HepG2 (cell line): ENCODE results near the gene ARFIP1. TPM values are rescaled to one million over a fixed set of nuclear protein-coding genes. Genes with fewer than 3 reads are reported as not detected.

Experiments
- ATAD3A ChIP-seq: sonication (generic); formaldehyde crosslinking; IDR thresholded peaks from 2 replicates; pipeline ENCODE4 v1.4.0; 2020; ENCODE audit warnings: missing genetic modification reagents
- CREM ChIP-seq, 2 experiments: sonication (generic) in 1 of 2; formaldehyde crosslinking in 1 of 2; IDR thresholded peaks; 2 replicates each; pipeline versions ENCODE4 v1.4.0 to v1.6.1; 2016 to 2020; ENCODE audit warnings: antibody characterized with exemption in 1 of 2, mild to moderate bottlenecking in 1 of 2, missing genetic modification reagents in 1 of 2
- KLF6 ChIP-seq: IDR thresholded peaks from 2 replicates; pipeline ENCODE4 v1.8.0; 2016; ENCODE audit warnings: missing biosample characterization, missing genetic modification reagents
- MTA1 ChIP-seq: sonication (generic); formaldehyde crosslinking; IDR thresholded peaks from 2 replicates; pipeline ENCODE4 v1.4.0; 2020; ENCODE audit warnings: missing genetic modification reagents, mild to moderate bottlenecking, borderline replicate concordance
- SP5 ChIP-seq: IDR thresholded peaks from 2 replicates; pipeline ENCODE4 v1.6.1; 2016; ENCODE audit warnings: low read depth, borderline replicate concordance
- ZFX ChIP-seq: sonication (generic); formaldehyde crosslinking; IDR thresholded peaks from 2 replicates; pipeline ENCODE4 v1.4.0; 2020; ENCODE audit warnings: mild to moderate bottlenecking, low read depth, missing genetic modification reagents, moderate library complexity
- ZNF251 ChIP-seq: sonication (generic); formaldehyde crosslinking; IDR thresholded peaks from 2 replicates; pipeline ENCODE4 v1.9.0; 2021; ENCODE audit warnings: mild to moderate bottlenecking, missing genetic modification reagents
- ZNF75D ChIP-seq: sonication (generic); formaldehyde crosslinking; IDR thresholded peaks from 2 replicates; pipeline ENCODE4 v1.8.1; 2023; ENCODE audit warnings: missing genetic modification reagents, mild to moderate bottlenecking, borderline replicate concordance
- polyA plus RNA-seq, 8 experiments: library from polyadenylated mRNA; depleted of rRNA in 3 of 8; stranded (reverse) in 7 of 8; unstranded in 1 of 8; fragments of >200 nt; fragmentation: Illumina TruSeq in 4 of 8; extraction: Trizol in 4 of 8; gene quantifications; 2 replicates each; pipeline versions ENCODE4 v1.2.1 to v1.2.3, GENCODE V29; 2011 to 2016; ENCODE audit warnings: low read depth in 4 of 8, missing spikeins in 1 of 8, mixed read lengths in 1 of 8; ENCODE audit not compliant: insufficient read depth in 1 of 8
- total RNA-seq, 5 experiments: library from RNA; depleted of rRNA; stranded (reverse); fragments of >200 nt; fragmentation: Illumina TruSeq; extraction: Trizol; gene quantifications; 2 replicates each; pipeline ENCODE4 v1.2.3, GENCODE V29; 2016; ENCODE audit warnings: low read depth in 1 of 5
- TF ChIP-seq, protein P1 (sequence below): sonication (generic); formaldehyde crosslinking; IDR thresholded peaks from 2 replicates; pipeline ENCODE4 v1.4.0; 2020; ENCODE audit warnings: mild to moderate bottlenecking, missing genetic modification reagents, borderline replicate concordance
- TF ChIP-seq, protein P2 (sequence below): sonication (generic); formaldehyde crosslinking; IDR thresholded peaks from 2 replicates; pipeline ENCODE4 v1.4.0; 2020; ENCODE audit warnings: missing genetic modification reagents
- TF ChIP-seq, protein P3 (sequence below): sonication (generic); formaldehyde crosslinking; IDR thresholded peaks from 2 replicates; pipeline ENCODE4 v1.4.0; 2020; ENCODE audit warnings: mild to moderate bottlenecking, missing genetic modification reagents
- TF ChIP-seq, protein P4 (sequence below): sonication (generic); formaldehyde crosslinking; IDR thresholded peaks from 2 replicates; pipeline ENCODE4 v1.5.1; 2020; ENCODE audit warnings: missing genetic modification reagents, mild to moderate bottlenecking, borderline replicate concordance

Gene ARFIP1
- total and polyA plus RNA-seq, 2 of the 13 experiments (the other 11 are each of a cell fraction or from before 2014, with no cell fraction given): 9.9 to 27.7 TPM

DNA sequence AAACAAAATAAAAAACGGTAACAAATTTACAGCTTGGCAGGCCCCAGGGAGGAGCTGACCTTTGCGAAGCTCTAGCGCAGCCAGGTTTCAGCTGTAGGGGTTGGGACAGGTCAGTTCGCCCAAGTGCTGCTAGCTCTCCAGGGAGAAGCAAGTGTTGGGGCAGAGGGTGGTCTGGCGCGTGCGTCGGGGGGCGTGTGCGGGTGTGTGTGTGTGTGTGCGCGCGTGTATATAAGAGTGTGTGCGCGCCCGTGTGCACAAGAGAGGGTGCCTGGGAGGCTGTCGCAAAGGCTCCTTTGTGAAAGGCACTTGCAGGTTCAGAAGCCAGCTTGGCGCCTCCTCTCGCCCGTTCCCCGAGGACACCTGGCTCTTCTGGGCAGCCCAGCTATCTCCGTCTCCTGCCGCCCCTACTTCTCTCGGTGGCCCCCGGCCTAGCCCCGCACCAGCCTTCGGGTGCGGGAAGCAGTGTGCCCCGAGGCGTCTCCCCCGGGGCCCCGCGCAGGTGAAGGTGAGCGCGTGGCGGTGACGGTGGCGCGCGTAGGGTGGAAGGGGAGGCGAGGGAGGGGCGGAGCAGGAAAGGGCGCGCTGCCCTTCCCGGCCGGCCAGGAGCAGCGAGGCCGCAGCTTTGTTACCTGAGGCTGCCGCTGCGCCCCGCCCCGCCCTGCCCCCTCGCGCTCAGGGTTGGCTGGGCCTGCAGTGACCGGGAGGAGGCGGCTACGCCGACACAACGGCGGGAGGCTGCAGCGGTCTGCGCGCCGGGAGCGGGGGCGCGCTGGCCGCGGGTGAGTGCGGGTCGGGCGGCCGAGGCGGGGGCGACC is 156.1 kb downstream of the ARFIP1 start, which contains the start of gene FHDC1 (continued):
- TF ChIP-seq, protein P1, sequence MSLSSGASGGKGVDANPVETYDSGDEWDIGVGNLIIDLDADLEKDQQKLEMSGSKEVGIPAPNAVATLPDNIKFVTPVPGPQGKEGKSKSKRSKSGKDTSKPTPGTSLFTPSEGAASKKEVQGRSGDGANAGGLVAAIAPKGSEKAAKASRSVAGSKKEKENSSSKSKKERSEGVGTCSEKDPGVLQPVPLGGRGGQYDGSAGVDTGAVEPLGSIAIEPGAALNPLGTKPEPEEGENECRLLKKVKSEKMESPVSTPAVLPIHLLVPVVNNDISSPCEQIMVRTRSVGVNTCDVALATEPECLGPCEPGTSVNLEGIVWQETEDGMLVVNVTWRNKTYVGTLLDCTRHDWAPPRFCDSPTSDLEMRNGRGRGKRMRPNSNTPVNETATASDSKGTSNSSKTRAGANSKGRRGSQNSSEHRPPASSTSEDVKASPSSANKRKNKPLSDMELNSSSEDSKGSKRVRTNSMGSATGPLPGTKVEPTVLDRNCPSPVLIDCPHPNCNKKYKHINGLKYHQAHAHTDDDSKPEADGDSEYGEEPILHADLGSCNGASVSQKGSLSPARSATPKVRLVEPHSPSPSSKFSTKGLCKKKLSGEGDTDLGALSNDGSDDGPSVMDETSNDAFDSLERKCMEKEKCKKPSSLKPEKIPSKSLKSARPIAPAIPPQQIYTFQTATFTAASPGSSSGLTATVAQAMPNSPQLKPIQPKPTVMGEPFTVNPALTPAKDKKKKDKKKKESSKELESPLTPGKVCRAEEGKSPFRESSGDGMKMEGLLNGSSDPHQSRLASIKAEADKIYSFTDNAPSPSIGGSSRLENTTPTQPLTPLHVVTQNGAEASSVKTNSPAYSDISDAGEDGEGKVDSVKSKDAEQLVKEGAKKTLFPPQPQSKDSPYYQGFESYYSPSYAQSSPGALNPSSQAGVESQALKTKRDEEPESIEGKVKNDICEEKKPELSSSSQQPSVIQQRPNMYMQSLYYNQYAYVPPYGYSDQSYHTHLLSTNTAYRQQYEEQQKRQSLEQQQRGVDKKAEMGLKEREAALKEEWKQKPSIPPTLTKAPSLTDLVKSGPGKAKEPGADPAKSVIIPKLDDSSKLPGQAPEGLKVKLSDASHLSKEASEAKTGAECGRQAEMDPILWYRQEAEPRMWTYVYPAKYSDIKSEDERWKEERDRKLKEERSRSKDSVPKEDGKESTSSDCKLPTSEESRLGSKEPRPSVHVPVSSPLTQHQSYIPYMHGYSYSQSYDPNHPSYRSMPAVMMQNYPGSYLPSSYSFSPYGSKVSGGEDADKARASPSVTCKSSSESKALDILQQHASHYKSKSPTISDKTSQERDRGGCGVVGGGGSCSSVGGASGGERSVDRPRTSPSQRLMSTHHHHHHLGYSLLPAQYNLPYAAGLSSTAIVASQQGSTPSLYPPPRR (CRISPR knock-in tag): no peak
- TF ChIP-seq ZFX (CRISPR knock-in tag) (peak; percentile 50; the same call in 1 of the 2 replicates), KLF6 (CRISPR knock-in tag) (no peak), ATAD3A (no peak), ZNF251 (CRISPR knock-in tag) (no peak), ZNF75D (CRISPR knock-in tag) (no peak), MTA1 (CRISPR knock-in tag) (0 out of 2 replicates have a peak, but pooled peaks have one; percentile 59), CREM (IDR thresholded peaks at IDR 0.05) (no peak), CREM (CRISPR knock-in tag; IDR thresholded peaks at IDR 0.05) (no peak), SP5 (CRISPR knock-in tag) (peak; percentile 44; the same call in 1 of the 2 replicates)
- TF ChIP-seq, protein P2, sequence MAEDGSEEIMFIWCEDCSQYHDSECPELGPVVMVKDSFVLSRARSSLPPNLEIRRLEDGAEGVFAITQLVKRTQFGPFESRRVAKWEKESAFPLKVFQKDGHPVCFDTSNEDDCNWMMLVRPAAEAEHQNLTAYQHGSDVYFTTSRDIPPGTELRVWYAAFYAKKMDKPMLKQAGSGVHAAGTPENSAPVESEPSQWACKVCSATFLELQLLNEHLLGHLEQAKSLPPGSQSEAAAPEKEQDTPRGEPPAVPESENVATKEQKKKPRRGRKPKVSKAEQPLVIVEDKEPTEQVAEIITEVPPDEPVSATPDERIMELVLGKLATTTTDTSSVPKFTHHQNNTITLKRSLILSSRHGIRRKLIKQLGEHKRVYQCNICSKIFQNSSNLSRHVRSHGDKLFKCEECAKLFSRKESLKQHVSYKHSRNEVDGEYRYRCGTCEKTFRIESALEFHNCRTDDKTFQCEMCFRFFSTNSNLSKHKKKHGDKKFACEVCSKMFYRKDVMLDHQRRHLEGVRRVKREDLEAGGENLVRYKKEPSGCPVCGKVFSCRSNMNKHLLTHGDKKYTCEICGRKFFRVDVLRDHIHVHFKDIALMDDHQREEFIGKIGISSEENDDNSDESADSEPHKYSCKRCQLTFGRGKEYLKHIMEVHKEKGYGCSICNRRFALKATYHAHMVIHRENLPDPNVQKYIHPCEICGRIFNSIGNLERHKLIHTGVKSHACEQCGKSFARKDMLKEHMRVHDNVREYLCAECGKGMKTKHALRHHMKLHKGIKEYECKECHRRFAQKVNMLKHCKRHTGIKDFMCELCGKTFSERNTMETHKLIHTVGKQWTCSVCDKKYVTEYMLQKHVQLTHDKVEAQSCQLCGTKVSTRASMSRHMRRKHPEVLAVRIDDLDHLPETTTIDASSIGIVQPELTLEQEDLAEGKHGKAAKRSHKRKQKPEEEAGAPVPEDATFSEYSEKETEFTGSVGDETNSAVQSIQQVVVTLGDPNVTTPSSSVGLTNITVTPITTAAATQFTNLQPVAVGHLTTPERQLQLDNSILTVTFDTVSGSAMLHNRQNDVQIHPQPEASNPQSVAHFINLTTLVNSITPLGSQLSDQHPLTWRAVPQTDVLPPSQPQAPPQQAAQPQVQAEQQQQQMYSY: no peak
- TF ChIP-seq, protein P3, sequence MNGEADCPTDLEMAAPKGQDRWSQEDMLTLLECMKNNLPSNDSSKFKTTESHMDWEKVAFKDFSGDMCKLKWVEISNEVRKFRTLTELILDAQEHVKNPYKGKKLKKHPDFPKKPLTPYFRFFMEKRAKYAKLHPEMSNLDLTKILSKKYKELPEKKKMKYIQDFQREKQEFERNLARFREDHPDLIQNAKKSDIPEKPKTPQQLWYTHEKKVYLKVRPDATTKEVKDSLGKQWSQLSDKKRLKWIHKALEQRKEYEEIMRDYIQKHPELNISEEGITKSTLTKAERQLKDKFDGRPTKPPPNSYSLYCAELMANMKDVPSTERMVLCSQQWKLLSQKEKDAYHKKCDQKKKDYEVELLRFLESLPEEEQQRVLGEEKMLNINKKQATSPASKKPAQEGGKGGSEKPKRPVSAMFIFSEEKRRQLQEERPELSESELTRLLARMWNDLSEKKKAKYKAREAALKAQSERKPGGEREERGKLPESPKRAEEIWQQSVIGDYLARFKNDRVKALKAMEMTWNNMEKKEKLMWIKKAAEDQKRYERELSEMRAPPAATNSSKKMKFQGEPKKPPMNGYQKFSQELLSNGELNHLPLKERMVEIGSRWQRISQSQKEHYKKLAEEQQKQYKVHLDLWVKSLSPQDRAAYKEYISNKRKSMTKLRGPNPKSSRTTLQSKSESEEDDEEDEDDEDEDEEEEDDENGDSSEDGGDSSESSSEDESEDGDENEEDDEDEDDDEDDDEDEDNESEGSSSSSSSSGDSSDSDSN (CRISPR knock-in tag): peak; percentile 23; the same call in 1 of the 2 replicates
- TF ChIP-seq, protein P4, sequence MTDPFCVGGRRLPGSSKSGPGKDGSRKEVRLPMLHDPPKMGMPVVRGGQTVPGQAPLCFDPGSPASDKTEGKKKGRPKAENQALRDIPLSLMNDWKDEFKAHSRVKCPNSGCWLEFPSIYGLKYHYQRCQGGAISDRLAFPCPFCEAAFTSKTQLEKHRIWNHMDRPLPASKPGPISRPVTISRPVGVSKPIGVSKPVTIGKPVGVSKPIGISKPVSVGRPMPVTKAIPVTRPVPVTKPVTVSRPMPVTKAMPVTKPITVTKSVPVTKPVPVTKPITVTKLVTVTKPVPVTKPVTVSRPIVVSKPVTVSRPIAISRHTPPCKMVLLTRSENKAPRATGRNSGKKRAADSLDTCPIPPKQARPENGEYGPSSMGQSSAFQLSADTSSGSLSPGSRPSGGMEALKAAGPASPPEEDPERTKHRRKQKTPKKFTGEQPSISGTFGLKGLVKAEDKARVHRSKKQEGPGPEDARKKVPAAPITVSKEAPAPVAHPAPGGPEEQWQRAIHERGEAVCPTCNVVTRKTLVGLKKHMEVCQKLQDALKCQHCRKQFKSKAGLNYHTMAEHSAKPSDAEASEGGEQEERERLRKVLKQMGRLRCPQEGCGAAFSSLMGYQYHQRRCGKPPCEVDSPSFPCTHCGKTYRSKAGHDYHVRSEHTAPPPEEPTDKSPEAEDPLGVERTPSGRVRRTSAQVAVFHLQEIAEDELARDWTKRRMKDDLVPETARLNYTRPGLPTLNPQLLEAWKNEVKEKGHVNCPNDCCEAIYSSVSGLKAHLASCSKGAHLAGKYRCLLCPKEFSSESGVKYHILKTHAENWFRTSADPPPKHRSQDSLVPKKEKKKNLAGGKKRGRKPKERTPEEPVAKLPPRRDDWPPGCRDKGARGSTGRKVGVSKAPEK (CRISPR knock-in tag): 0 out of 2 replicates have a peak, but pooled peaks have one; percentile 37
